IPS-11a (cell line): Measurements from ENCODE around the gene CPN1.
"Not testable (repeated sequence)": the region's sequence is repeated elsewhere in the genome, so short reads cannot be mapped to it uniquely, and the experiment has no call there.

ENCODE experiments used
- H3K4me3 ChIP-seq: one replicate; pipeline ENCODE4 v1.5.1; 2013; ENCODE audit warnings: low read depth, low read length, control low read depth

CPN1 gene

GRCh38 chr10:100081075-100082001, at the start of gene CPN1:
Gene CPN1 (minus strand): TSS chr10:100081869. CDS start chr10:100081625, 244 bp downstream.
- H3K4me3 ChIP-seq: no peak within 1 kb of the TSS

- no peak overlapping the region for H3K4me3 ChIP-seq
Observed at GRCh38 chr10:100130831-100131230, 49.2 kb upstream of the CPN1 start.

GRCh38 chr10:100129424-100129823, 47.8 kb upstream of the CPN1 start:
- no peak overlapping the region for H3K4me3 ChIP-seq

- no peak overlapping the region for H3K4me3 ChIP-seq
Observed at GRCh38 chr10:100128951-100129350, 47.3 kb upstream of the CPN1 start.

GRCh38 chr10:100125335-100125734, 43.7 kb upstream of the CPN1 start:
- not testable (repeated sequence) for H3K4me3 ChIP-seq

- H3K4me3 ChIP-seq: no peak overlapping the region
Observed at GRCh38 chr10:100124097-100124496, 42.4 kb upstream of the CPN1 start.

GRCh38 chr10:100122780-100123179, 41.1 kb upstream of the CPN1 start:
- H3K4me3 ChIP-seq: no peak overlapping the region

- H3K4me3 ChIP-seq: no peak overlapping the region
Observed at GRCh38 chr10:100120550-100120949, 38.9 kb upstream of the CPN1 start.

GRCh38 chr10:100119726-100120125, 38.1 kb upstream of the CPN1 start:
- H3K4me3 ChIP-seq: no peak overlapping the region

GRCh38 chr10:100114976-100115770, 33.5 kb upstream of the CPN1 start:
- no peak overlapping the region for H3K4me3 ChIP-seq

GRCh38 chr10:100114460-100114859, 32.8 kb upstream of the CPN1 start:
- H3K4me3 ChIP-seq: no peak overlapping the region

- no peak overlapping the region for H3K4me3 ChIP-seq
Observed at GRCh38 chr10:100109670-100110069, 28.0 kb upstream of the CPN1 start.

GRCh38 chr10:100106865-100107264, 25.2 kb upstream of the CPN1 start:
- no peak overlapping the region for H3K4me3 ChIP-seq

- H3K4me3 ChIP-seq: no peak overlapping the region
Observed at GRCh38 chr10:100104300-100104699, 22.6 kb upstream of the CPN1 start.

- H3K4me3 ChIP-seq: no peak overlapping the region
Observed at GRCh38 chr10:100103581-100103980, 21.9 kb upstream of the CPN1 start.

- no peak overlapping the region for H3K4me3 ChIP-seq
Observed at GRCh38 chr10:100101192-100102076, 19.8 kb upstream of the CPN1 start.

- H3K4me3 ChIP-seq: no peak overlapping the region
Observed at GRCh38 chr10:100100651-100101184, 19.0 kb upstream of the CPN1 start.

GRCh38 chr10:100089241-100089640, 7.6 kb upstream of the CPN1 start:
- H3K4me3 ChIP-seq: no peak overlapping the region

- H3K4me3 ChIP-seq: not testable (repeated sequence)
Observed at GRCh38 chr10:100086708-100087107, 5.0 kb upstream of the CPN1 start.

- H3K4me3 ChIP-seq: no peak overlapping the region
Observed at GRCh38 chr10:100085596-100085995, 3.9 kb upstream of the CPN1 start.

GRCh38 chr10:100083623-100084022, 2.0 kb upstream of the CPN1 start:
- no peak overlapping the region for H3K4me3 ChIP-seq
